ENCODE measurements around the gene TRPC4AP. TPM values are rescaled to one million over a fixed set of nuclear protein-coding genes. Genes with fewer than 3 reads are reported as not detected.

Gene TRPC4AP
- total RNA-seq, 2 donors from 2014 or later = 32.4 to 39.2 TPM

GRCh38 chr20:35009665-35010328 lies 82.8 kb downstream of the TRPC4AP start:
- Histone ChIP-seq H3K36me3 (peaks cover 90% of the 10 kb centered on the region), H3K9me3 (no peaks in the 10 kb centered on the region), H3K4me1 (peaks cover 0 to 7% of the 10 kb centered on the region in 2 donors), H3K27ac (no peak overlapping the region), H3K4me3 (no peak overlapping the region), H3K27me3 (no peaks in the 10 kb centered on the region)
- no peak for DNase-seq (ENCODE audit: low spot score)
- no peak for TF ChIP-seq CTCF (IDR thresholded peaks at IDR 0.05)

GRCh38 chr20:35008411-35009342 lies 83.9 kb downstream of the TRPC4AP start:
- H3K27ac ChIP-seq = no peak overlapping the region
- no peaks in the 10 kb centered on the region for H3K27me3 ChIP-seq
- H3K4me3 ChIP-seq = no peak overlapping the region
- peaks cover 0 to 7% of the 10 kb centered on the region in 2 donors for H3K4me1 ChIP-seq
- TF ChIP-seq CTCF (IDR thresholded peaks at IDR 0.05) = no peak
- peaks cover 90% of the 10 kb centered on the region for H3K36me3 ChIP-seq
- DNase-seq (ENCODE audit: low spot score) = peak; percentile 80
- H3K9me3 ChIP-seq = no peaks in the 10 kb centered on the region

- Histone ChIP-seq H3K4me1 (peaks cover 0 to 7% of the 10 kb centered on the region in 2 donors), H3K27ac (no peak overlapping the region), H3K4me3 (no peak overlapping the region), H3K9me3 (no peaks in the 10 kb centered on the region), H3K27me3 (no peaks in the 10 kb centered on the region), H3K36me3 (peaks cover 91% of the 10 kb centered on the region)
- TF ChIP-seq CTCF (IDR thresholded peaks at IDR 0.05) = no peak
- no peak for DNase-seq (ENCODE audit: low spot score)
Measured at GRCh38 chr20:35007891-35008290, 84.7 kb downstream of the TRPC4AP start.

- no peak for DNase-seq (ENCODE audit: low spot score)
- Histone ChIP-seq H3K4me3 (no peak overlapping the region), H3K27me3 (no peaks in the 10 kb centered on the region), H3K27ac (no peak overlapping the region), H3K36me3 (peaks cover 91% of the 10 kb centered on the region), H3K9me3 (no peaks in the 10 kb centered on the region), H3K4me1 (peaks cover 0 to 7% of the 10 kb centered on the region in 2 donors)
- no peak for TF ChIP-seq CTCF (IDR thresholded peaks at IDR 0.05)
Measured at GRCh38 chr20:35007413-35007812, 85.2 kb downstream of the TRPC4AP start.

DNA sequence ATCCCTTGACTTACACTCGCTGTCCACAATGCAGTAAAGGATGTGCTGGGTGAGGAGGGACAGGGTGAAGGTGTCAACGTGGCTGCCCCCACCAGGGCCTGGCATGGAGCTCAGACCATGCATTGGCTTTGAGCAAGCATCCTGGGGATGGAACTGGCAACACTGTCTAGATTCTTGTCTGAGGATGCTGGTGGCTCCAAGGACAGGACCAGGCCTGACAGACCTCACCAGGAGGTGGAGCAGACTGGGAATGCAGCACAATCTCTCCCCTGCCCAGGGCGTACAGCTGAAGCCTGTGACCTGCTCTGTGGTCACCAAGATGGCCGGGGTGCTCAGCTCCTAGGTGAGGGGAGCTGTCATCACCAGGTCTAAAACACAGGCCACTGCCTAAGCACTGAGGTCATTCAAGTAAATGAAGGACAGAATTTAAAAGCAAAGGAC lies 86.1 kb downstream of the TRPC4AP start:
- no peak overlapping the region for H3K27ac ChIP-seq

More for the DNA sequence above, 86.1 kb downstream of the TRPC4AP start:
- no peak for DNase-seq (ENCODE audit: low spot score)
- H3K27me3 ChIP-seq = no peaks in the 10 kb centered on the region
- peaks cover 0 to 7% of the 10 kb centered on the region in 2 donors for H3K4me1 ChIP-seq
- H3K9me3 ChIP-seq = no peaks in the 10 kb centered on the region
- H3K36me3 ChIP-seq = peaks cover 91% of the 10 kb centered on the region
- no peak overlapping the region for H3K4me3 ChIP-seq
- TF ChIP-seq CTCF (IDR thresholded peaks at IDR 0.05) = no peak
